ENCODE data around the gene GARIN6.

DNA sequence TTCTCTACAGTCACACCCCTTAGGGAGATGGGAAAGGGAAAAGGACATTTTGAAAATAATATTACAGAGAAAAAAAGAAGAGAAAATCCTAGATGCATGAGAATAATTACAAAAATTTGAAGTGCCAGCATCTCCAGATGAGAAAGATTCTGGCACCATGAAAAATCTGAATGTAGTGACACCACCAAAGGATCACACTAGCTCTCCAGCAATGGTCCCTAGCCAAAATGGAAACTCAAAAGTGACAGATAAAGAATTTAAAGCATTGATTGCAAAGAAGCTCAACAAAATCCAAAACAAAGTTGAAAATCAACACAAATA, 27.4 kb upstream of the GARIN6 start:
- TF ChIP-seq, protein P1, sequence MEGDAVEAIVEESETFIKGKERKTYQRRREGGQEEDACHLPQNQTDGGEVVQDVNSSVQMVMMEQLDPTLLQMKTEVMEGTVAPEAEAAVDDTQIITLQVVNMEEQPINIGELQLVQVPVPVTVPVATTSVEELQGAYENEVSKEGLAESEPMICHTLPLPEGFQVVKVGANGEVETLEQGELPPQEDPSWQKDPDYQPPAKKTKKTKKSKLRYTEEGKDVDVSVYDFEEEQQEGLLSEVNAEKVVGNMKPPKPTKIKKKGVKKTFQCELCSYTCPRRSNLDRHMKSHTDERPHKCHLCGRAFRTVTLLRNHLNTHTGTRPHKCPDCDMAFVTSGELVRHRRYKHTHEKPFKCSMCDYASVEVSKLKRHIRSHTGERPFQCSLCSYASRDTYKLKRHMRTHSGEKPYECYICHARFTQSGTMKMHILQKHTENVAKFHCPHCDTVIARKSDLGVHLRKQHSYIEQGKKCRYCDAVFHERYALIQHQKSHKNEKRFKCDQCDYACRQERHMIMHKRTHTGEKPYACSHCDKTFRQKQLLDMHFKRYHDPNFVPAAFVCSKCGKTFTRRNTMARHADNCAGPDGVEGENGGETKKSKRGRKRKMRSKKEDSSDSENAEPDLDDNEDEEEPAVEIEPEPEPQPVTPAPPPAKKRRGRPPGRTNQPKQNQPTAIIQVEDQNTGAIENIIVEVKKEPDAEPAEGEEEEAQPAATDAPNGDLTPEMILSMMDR (IDR thresholded peaks at IDR 0.05): no peak
- TF ChIP-seq POLR2A (IDR thresholded peaks at IDR 0.05): no peak
